ENCODE measurements around the gene UBE3D. TPM values are rescaled to one million over a fixed set of nuclear protein-coding genes. Genes with fewer than 3 reads are reported as not detected.

UBE3D gene
- total RNA-seq, 1 experiment from 2014 or later: 14.0 TPM

- TF ChIP-seq TP53 (CRISPR knock-in tag; IDR thresholded peaks at IDR 0.05) (no peak), CREB1 (CRISPR knock-in tag; IDR thresholded peaks at IDR 0.05) (no peak), ZNF671 (CRISPR knock-in tag; IDR thresholded peaks at IDR 0.05) (no peak), ZNF396 (CRISPR knock-in tag; IDR thresholded peaks at IDR 0.05; ENCODE audit: borderline replicate concordance) (no peak), NR1H2 (CRISPR knock-in tag; IDR thresholded peaks at IDR 0.05) (no peak), NFE2L1 (CRISPR knock-in tag; IDR thresholded peaks at IDR 0.05) (no peak), PRRX2 (CRISPR knock-in tag; IDR thresholded peaks at IDR 0.05) (no peak), ZNF416 (CRISPR knock-in tag; IDR thresholded peaks at IDR 0.05) (no peak), CBFB (CRISPR knock-in tag; IDR thresholded peaks at IDR 0.05; ENCODE audit: low read depth) (no peak), IRF2 (CRISPR knock-in tag; IDR thresholded peaks at IDR 0.05; ENCODE audit: borderline replicate concordance, low read depth) (no peak), ZNF219 (CRISPR knock-in tag; IDR thresholded peaks at IDR 0.05; ENCODE audit: borderline replicate concordance) (no peak), ZNF317 (CRISPR knock-in tag; IDR thresholded peaks at IDR 0.05; ENCODE audit: borderline replicate concordance, low read depth) (no peak), FOXJ3 (CRISPR knock-in tag; IDR thresholded peaks at IDR 0.05; ENCODE audit: borderline replicate concordance) (no peak)
- TF ChIP-seq, protein P1, sequence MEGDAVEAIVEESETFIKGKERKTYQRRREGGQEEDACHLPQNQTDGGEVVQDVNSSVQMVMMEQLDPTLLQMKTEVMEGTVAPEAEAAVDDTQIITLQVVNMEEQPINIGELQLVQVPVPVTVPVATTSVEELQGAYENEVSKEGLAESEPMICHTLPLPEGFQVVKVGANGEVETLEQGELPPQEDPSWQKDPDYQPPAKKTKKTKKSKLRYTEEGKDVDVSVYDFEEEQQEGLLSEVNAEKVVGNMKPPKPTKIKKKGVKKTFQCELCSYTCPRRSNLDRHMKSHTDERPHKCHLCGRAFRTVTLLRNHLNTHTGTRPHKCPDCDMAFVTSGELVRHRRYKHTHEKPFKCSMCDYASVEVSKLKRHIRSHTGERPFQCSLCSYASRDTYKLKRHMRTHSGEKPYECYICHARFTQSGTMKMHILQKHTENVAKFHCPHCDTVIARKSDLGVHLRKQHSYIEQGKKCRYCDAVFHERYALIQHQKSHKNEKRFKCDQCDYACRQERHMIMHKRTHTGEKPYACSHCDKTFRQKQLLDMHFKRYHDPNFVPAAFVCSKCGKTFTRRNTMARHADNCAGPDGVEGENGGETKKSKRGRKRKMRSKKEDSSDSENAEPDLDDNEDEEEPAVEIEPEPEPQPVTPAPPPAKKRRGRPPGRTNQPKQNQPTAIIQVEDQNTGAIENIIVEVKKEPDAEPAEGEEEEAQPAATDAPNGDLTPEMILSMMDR (IDR thresholded peaks at IDR 0.05): no peak
Measured at GRCh38 chr6:82980086-82980485, 85.6 kb downstream of the UBE3D start (continued).

DNA sequence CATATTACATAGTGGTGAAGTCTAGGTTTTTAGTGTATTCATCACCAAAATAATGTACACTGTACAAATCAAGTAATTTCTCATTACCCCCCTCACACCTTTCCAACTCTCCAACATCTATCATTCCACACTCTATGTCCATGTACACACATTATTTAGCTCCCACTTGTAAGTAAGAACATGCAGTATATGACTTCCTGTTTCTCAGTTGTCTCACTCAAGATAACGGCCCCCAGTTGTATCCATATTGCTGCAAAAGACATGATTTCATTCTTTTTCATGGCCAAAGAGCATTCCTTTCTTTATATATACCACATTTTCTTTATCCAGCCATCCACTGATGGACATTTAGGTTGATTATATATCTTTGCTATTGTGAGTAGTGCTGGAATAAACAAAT lies 86.0 kb downstream of the UBE3D start:
- ChIA-PET CTCF (no interaction called here), POLR2A (no interaction called here)
- no peak for ATAC-seq
- Mint-ChIP-seq H3K27ac (no peak overlapping the region), H3K4me3 (no peak overlapping the region), H3K9me3 (no peaks in the 10 kb centered on the region), H3K27me3 (ENCODE audit: low read depth) (no peaks in the 10 kb centered on the region), H3K36me3 (no peaks in the 10 kb centered on the region), H3K4me1 (peaks cover 5% of the 10 kb centered on the region; the same call in 1 of the 2 replicates)
- no peak for DNase-seq (ENCODE audit: low spot score)
- TF ChIP-seq CREM (CRISPR knock-in tag; IDR thresholded peaks at IDR 0.05): no peak
- TF ChIP-seq, protein P2, sequence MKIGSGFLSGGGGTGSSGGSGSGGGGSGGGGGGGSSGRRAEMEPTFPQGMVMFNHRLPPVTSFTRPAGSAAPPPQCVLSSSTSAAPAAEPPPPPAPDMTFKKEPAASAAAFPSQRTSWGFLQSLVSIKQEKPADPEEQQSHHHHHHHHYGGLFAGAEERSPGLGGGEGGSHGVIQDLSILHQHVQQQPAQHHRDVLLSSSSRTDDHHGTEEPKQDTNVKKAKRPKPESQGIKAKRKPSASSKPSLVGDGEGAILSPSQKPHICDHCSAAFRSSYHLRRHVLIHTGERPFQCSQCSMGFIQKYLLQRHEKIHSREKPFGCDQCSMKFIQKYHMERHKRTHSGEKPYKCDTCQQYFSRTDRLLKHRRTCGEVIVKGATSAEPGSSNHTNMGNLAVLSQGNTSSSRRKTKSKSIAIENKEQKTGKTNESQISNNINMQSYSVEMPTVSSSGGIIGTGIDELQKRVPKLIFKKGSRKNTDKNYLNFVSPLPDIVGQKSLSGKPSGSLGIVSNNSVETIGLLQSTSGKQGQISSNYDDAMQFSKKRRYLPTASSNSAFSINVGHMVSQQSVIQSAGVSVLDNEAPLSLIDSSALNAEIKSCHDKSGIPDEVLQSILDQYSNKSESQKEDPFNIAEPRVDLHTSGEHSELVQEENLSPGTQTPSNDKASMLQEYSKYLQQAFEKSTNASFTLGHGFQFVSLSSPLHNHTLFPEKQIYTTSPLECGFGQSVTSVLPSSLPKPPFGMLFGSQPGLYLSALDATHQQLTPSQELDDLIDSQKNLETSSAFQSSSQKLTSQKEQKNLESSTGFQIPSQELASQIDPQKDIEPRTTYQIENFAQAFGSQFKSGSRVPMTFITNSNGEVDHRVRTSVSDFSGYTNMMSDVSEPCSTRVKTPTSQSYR (CRISPR knock-in tag; IDR thresholded peaks at IDR 0.05): no peak
- TF ChIP-seq NR2C2 (CRISPR knock-in tag; IDR thresholded peaks at IDR 0.05): no peak
- TF ChIP-seq SMAD3 (CRISPR knock-in tag; IDR thresholded peaks at IDR 0.05; ENCODE audit: borderline replicate concordance): no peak
- TF ChIP-seq TP53 (CRISPR knock-in tag; IDR thresholded peaks at IDR 0.05): no peak
- TF ChIP-seq ZNF219 (CRISPR knock-in tag; IDR thresholded peaks at IDR 0.05; ENCODE audit: borderline replicate concordance): no peak
- no peak for TF ChIP-seq ZNF232 (CRISPR knock-in tag; IDR thresholded peaks at IDR 0.05)
- no peak for TF ChIP-seq ZBTB43 (CRISPR knock-in tag; IDR thresholded peaks at IDR 0.05)
- no peak for TF ChIP-seq NFYB (CRISPR knock-in tag; conservative IDR thresholded peaks at IDR 0.05; ENCODE audit: low read depth)
- TF ChIP-seq, protein P3, sequence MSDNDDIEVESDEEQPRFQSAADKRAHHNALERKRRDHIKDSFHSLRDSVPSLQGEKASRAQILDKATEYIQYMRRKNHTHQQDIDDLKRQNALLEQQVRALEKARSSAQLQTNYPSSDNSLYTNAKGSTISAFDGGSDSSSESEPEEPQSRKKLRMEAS (CRISPR knock-in tag; IDR thresholded peaks at IDR 0.05): no peak
- TF ChIP-seq, protein P4, sequence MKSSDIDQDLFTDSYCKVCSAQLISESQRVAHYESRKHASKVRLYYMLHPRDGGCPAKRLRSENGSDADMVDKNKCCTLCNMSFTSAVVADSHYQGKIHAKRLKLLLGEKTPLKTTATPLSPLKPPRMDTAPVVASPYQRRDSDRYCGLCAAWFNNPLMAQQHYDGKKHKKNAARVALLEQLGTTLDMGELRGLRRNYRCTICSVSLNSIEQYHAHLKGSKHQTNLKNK (CRISPR knock-in tag; IDR thresholded peaks at IDR 0.05): no peak
